Subcutaneous abdominal adipose tissue (tissue), 5 donors: ENCODE data around the gene CTIF.

Experiments used
- H3K27ac ChIP-seq: one replicate; pipeline ENCODE4 v1.7.0; 2013; ENCODE audit warnings: low read depth, mild to moderate bottlenecking, inconsistent platforms, low read length, moderate library complexity
- H3K27me3 ChIP-seq, 5 donors: one replicate each; pipeline ENCODE4 v1.7.0; 2013; ENCODE audit warnings: low read length in 5 of 5, inconsistent platforms in 1 of 5; ENCODE audit not compliant: control insufficient read depth in 5 of 5, insufficient read depth in 4 of 5
- H3K36me3 ChIP-seq, 5 donors: one replicate each; pipeline ENCODE4 v1.7.0; 2013; ENCODE audit warnings: low read length in 5 of 5; ENCODE audit not compliant: control insufficient read depth in 5 of 5, insufficient read depth in 5 of 5
- H3K4me1 ChIP-seq, 5 donors: one replicate each; pipeline ENCODE4 v1.7.0; 2013; ENCODE audit warnings: low read length in 5 of 5, mild to moderate bottlenecking in 3 of 5, moderate library complexity in 1 of 5; ENCODE audit not compliant: control insufficient read depth in 5 of 5, insufficient read depth in 5 of 5
- H3K4me3 ChIP-seq, 5 donors: one replicate each; pipeline ENCODE4 v1.7.0; 2013; ENCODE audit warnings: low read length in 5 of 5, low read depth in 1 of 5
- H3K9ac ChIP-seq, 5 donors: one replicate each; pipeline ENCODE4 v1.7.0; 2013; ENCODE audit warnings: low read length in 5 of 5, mild to moderate bottlenecking in 4 of 5, moderate library complexity in 3 of 5
- H3K9me3 ChIP-seq, 5 donors: one replicate each; pipeline ENCODE4 v1.7.0; 2013; ENCODE audit warnings: low read length in 5 of 5; ENCODE audit not compliant: control insufficient read depth in 5 of 5
- donor health status: healthy.
- donor health status: healthy.
- donor health status: healthy.
- donor health status: healthy.
- donor health status: healthy.

Gene CTIF

GRCh38 chr18:48607056-48607984, 68.5 kb downstream of the CTIF start:
- H3K36me3 ChIP-seq, result peaks cover 0 to 6% (median 5%) of the 10 kb centered on the region in 5 donors
- H3K9ac ChIP-seq, result no peak overlapping the region
- no peaks in the 10 kb centered on the region for H3K9me3 ChIP-seq
- no peak overlapping the region for H3K27ac ChIP-seq
- no peaks in the 10 kb centered on the region for H3K27me3 ChIP-seq
- peaks cover 0 to 34% (median 31%) of the 10 kb centered on the region in 5 donors for H3K4me1 ChIP-seq
- no peak overlapping the region for H3K4me3 ChIP-seq

- no peak overlapping the region for H3K4me3 ChIP-seq
Measured at GRCh38 chr18:48608581-48608980, 69.8 kb downstream of the CTIF start.

GRCh38 chr18:48609114-48609513, 70.3 kb downstream of the CTIF start:
- H3K9me3 ChIP-seq, result no peaks in the 10 kb centered on the region
- no peak overlapping the region for H3K4me3 ChIP-seq
- peaks cover 3 to 51% (median 46%) of the 10 kb centered on the region in 5 donors for H3K4me1 ChIP-seq
- H3K27ac ChIP-seq, result no peak overlapping the region
- H3K27me3 ChIP-seq, result no peaks in the 10 kb centered on the region
- H3K36me3 ChIP-seq, result peaks cover 0 to 6% (median 5%) of the 10 kb centered on the region in 5 donors
- H3K9ac ChIP-seq, result no peak overlapping the region

More at GRCh38 chr18:48608581-48608980, 69.8 kb downstream of the CTIF start:
- Histone ChIP-seq H3K4me1 (peaks cover 3 to 46% (median 42%) of the 10 kb centered on the region in 5 donors), H3K36me3 (peaks cover 0 to 6% (median 5%) of the 10 kb centered on the region in 5 donors), H3K9ac (no peak overlapping the region), H3K9me3 (no peaks in the 10 kb centered on the region), H3K27me3 (no peaks in the 10 kb centered on the region), H3K27ac (no peak overlapping the region)

- Histone ChIP-seq H3K36me3 (peaks cover 0 to 6% (median 5%) of the 10 kb centered on the region in 5 donors), H3K27ac (no peak overlapping the region), H3K4me3 (no peak overlapping the region), H3K9me3 (no peaks in the 10 kb centered on the region), H3K4me1 (peaks cover 3 to 51% (median 46%) of the 10 kb centered on the region in 5 donors), H3K9ac (no peak overlapping the region), H3K27me3 (no peaks in the 10 kb centered on the region)
Measured at GRCh38 chr18:48609820-48610815, 71.3 kb downstream of the CTIF start.

- Histone ChIP-seq H3K36me3 (peaks cover 0 to 6% (median 5%) of the 10 kb centered on the region in 5 donors), H3K9ac (no peak overlapping the region), H3K4me1 (peaks cover 3 to 59% (median 49%) of the 10 kb centered on the region in 5 donors)
Measured at GRCh38 chr18:48611203-48611602, 72.4 kb downstream of the CTIF start.

GRCh38 chr18:48611785-48612480, 73.1 kb downstream of the CTIF start:
- H3K27me3 ChIP-seq, result no peaks in the 10 kb centered on the region
- peaks cover 9 to 60% (median 50%) of the 10 kb centered on the region in 5 donors for H3K4me1 ChIP-seq
- H3K4me3 ChIP-seq, result no peak overlapping the region
- no peak overlapping the region for H3K9ac ChIP-seq
- no peaks in the 10 kb centered on the region for H3K9me3 ChIP-seq
- peaks cover 0 to 6% (median 5%) of the 10 kb centered on the region in 5 donors for H3K36me3 ChIP-seq
- H3K27ac ChIP-seq, result no peak overlapping the region

More at GRCh38 chr18:48611203-48611602, 72.4 kb downstream of the CTIF start:
- H3K27me3 ChIP-seq, result no peaks in the 10 kb centered on the region
- H3K9me3 ChIP-seq, result no peaks in the 10 kb centered on the region
- H3K27ac ChIP-seq, result no peak overlapping the region
- no peak overlapping the region for H3K4me3 ChIP-seq

- Histone ChIP-seq H3K4me3 (no peak overlapping the region), H3K27me3 (no peaks in the 10 kb centered on the region), H3K36me3 (peaks cover 0 to 6% (median 5%) of the 10 kb centered on the region in 5 donors), H3K4me1 (peaks cover 11 to 60% (median 50%) of the 10 kb centered on the region in 5 donors), H3K9ac (no peak overlapping the region), H3K27ac (no peak overlapping the region), H3K9me3 (no peaks in the 10 kb centered on the region)
Measured at GRCh38 chr18:48612511-48612910, 73.7 kb downstream of the CTIF start.

GRCh38 chr18:48612917-48613316, 74.1 kb downstream of the CTIF start:
- Histone ChIP-seq H3K36me3 (peaks cover 0 to 6% (median 5%) of the 10 kb centered on the region in 5 donors), H3K27ac (no peak overlapping the region), H3K9me3 (no peaks in the 10 kb centered on the region), H3K4me3 (no peak overlapping the region), H3K4me1 (peaks cover 11 to 60% (median 50%) of the 10 kb centered on the region in 5 donors), H3K27me3 (no peaks in the 10 kb centered on the region), H3K9ac (no peak overlapping the region)
